GM21737 (cell line): Measurements from ENCODE around the gene SSBP3.

Source experiments
- ATAC-seq: cut with Tn5 transposase; IDR thresholded peaks from one replicate; pipeline ENCODE4 v1.9.1; 2021; ENCODE audit warnings: mild to moderate bottlenecking, moderate library complexity; ENCODE audit not compliant: unreplicated experiment

The SSBP3 gene

GRCh38 chr1:54375298-54375697 is 30.9 kb downstream of the SSBP3 start:
- ATAC-seq = no peak

DNA sequence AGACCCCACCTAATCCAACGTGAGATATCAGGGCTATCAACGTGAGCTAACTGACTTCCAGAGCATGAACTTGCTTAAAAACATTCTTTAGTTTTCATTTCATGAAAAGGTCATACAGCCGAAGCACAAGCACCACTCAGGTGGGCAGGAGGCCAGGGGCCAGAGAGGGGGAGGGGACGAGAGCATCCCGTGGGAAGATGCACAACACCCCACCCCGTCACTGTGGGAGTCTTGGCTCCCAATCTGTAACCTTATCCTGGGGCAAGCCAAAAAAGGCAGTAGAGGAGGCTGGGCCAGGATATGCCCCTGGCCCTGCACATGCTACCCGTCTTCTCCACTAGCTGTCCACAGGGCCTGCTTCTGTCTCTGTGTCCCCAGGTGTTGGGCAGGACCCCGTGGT is 31.4 kb downstream of the SSBP3 start:
- no peak for ATAC-seq

GRCh38 chr1:54372978-54373377 is 33.2 kb downstream of the SSBP3 start:
- ATAC-seq = no peak

- ATAC-seq = peak; percentile 36
Observed at GRCh38 chr1:54371942-54372275, 34.3 kb downstream of the SSBP3 start.

- ATAC-seq = no peak
Observed at GRCh38 chr1:54371038-54371941, 34.9 kb downstream of the SSBP3 start.

GRCh38 chr1:54370287-54370989 is 35.8 kb downstream of the SSBP3 start:
- ATAC-seq = no peak

GRCh38 chr1:54367613-54368012 is 38.6 kb downstream of the SSBP3 start:
- ATAC-seq = no peak

- ATAC-seq = no peak
Observed at GRCh38 chr1:54365847-54366246, 40.3 kb downstream of the SSBP3 start.

GRCh38 chr1:54365398-54365797 is 40.8 kb downstream of the SSBP3 start:
- no peak for ATAC-seq

DNA sequence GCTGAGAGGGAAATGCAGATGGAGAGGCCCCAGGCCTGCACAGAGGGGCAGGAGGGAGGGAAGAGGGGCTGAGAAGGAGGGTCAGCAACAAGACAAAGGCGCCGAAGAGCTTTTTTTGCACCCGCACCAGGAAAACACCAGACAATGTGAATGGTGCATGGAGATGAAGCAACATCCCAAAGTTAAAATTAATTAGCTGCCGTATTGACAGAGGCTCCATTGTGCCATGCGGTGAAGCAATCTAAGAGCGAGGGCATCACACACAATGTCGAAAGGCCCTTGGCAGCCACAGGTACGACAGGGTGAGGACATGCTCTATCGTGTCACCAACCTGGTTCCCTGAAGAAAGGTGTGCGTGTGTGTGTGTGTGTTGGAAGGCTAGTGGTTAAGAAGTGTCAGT is 41.2 kb downstream of the SSBP3 start:
- ATAC-seq = no peak

GRCh38 chr1:54364582-54364981 is 41.6 kb downstream of the SSBP3 start:
- no peak for ATAC-seq

DNA sequence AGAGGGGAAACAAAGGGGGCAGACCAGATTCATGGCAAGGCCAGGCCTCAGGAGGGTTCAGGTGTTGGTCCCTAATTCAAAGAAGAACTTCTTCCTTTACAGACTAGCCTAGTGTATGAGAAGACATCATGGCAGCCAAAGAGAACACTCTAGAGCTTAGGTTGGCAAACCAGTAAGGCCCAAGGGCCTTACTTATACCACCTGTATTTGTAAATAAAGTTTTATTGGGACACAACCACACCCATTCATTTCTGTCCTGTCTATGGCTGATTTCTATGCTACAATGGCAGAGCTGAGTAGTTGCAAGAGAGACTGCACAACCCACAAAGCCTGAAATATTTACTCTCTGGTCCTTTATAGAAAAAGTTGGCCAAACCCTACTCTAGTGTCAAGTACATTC is 42.3 kb downstream of the SSBP3 start:
- ATAC-seq = no peak

DNA sequence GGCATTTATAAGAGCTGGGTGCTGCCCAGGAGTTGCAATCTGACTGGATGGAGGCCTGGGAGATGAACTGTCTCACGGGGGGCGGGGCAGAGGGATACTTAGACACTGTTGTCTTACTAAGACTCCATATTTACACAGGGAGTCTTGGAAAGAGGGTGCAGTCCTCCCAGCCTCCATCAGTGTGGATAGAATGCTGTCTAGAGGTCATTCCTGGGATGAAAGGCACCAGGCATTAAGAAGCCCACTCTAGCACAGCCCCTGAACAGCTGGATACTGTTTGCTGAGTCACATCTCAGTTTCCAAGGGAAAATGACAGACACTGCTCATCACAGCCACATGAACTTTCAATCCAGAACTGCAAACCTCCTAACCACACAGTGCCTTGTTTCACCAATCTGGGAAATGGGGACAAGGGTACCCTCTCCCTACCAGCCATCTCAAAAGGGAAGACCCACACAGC is 43.3 kb downstream of the SSBP3 start:
- no peak for ATAC-seq

DNA sequence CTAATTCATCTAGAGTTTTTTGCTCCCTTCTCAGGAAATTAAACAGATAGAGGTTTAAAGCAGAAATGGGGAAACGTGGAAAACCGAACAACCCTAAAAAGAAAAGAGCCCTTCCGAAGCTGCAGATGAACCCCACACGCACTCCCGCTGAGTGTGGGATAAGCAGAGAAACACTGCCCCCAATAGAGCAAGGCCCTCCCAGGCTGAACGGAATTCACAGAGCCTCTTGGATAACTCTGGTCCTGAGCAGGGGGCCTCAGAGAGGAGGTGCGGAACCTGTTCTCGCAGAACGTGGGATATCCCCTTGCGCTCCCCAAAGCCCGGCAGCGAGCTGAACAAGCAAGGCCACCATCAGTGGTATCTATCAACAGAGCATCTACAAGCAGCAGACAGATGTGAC is 44.9 kb downstream of the SSBP3 start:
- ATAC-seq = no peak

GRCh38 chr1:54360165-54361005 is 45.8 kb downstream of the SSBP3 start:
- ATAC-seq = no peak

- no peak for ATAC-seq
Observed at GRCh38 chr1:54359393-54360162, 46.6 kb downstream of the SSBP3 start.

- ATAC-seq = no peak
Observed at GRCh38 chr1:54358503-54359168, 47.6 kb downstream of the SSBP3 start.

DNA sequence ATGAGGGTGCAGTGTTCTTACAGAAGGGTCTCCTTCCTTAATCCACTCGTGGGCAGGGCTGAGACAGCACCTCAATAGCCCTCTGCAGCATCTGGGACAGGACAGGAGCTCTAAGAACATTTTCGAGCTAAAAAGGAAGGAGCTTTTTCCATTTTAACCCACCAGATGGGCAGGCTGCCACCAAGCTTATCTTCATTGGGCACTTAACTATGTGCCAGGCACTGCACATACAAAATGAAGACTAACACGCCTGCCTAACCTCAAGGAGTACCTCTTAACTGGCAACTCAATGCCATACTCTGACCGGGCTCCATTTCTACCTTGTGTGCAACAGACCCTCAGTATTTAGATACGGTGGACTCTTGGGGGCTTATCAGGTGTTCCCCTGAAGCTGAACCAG is 48.2 kb downstream of the SSBP3 start:
- ATAC-seq = no peak

DNA sequence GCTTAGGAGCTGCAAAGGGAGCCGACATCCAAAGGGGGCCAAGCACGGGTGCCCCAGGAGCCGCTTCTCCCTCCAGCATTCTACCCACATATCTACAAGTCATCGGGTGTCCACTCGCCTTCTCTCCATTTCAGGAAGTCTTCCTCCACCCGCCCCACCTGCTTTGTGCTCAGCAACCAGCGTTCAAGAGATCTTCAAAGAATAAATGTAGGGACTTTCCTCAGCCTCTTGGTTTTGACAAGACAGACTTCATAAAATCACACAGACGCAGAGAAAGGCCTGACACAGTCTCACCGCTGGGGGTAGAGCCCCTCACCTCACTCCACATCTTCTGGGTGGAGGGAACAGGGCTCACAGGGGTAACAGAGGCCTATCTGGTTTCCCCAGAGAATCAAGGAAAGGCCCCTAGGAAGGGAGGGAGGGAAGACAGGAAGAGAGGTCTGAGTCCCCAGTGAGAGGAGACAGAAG is 49.5 kb downstream of the SSBP3 start:
- ATAC-seq = no peak
